Peyer's patch (tissue), 4 donors: Measurements from ENCODE around the gene RALGDS. TPM values are rescaled to one million over a fixed set of nuclear protein-coding genes. Genes with fewer than 3 reads are reported as not detected.

ENCODE experiments used
- DNase-seq, 3 donors: peaks; one replicate each; pipeline ENCODE4 v3.0.0-alpha.2; 2017 to 2019
- H3K27ac ChIP-seq, 4 donors: fragments of 200-600 bp; sonication (generic); one replicate each; pipeline ENCODE4 v1.5.1; 2016 to 2019
- H3K27me3 ChIP-seq, 2 donors: fragments of 200-600 bp; sonication (generic); one replicate each; pipeline ENCODE4 v1.5.1; 2019
- H3K36me3 ChIP-seq, 3 donors: fragments of 200-600 bp; sonication (generic); one replicate each; pipeline ENCODE4 v1.5.1; 2016 to 2019
- H3K4me1 ChIP-seq, 4 donors: fragments of 200-600 bp; sonication (generic); one replicate each; pipeline ENCODE4 v1.5.1; 2016 to 2019
- H3K4me3 ChIP-seq, 4 donors: fragments of 200-600 bp; sonication (generic); 1 replicate in 3 of 4; 2 replicates in 1 of 4; pipeline ENCODE4 v1.5.1; 2016 to 2019; ENCODE audit warnings: mild to moderate bottlenecking in 1 of 4
- H3K9me3 ChIP-seq, 4 donors: fragments of 200-600 bp; sonication (generic); one replicate each; pipeline ENCODE4 v1.5.1; 2016 to 2019; ENCODE audit warnings: mild to moderate bottlenecking in 1 of 4
- CTCF ChIP-seq, 6 experiments: fragments of 450-650 bp in 4 of 6; fragments of 200-600 bp in 2 of 6; sonication (generic) in 1 of 6; IDR thresholded peaks; one replicate each; pipeline ENCODE4 v1.5.1; 2017 to 2019; ENCODE audit warnings: antibody characterized with exemption in 6 of 6, mild to moderate bottlenecking in 3 of 6, moderate library complexity in 1 of 6
- POLR2A ChIP-seq, 2 donors: fragments of 450-650 bp; IDR thresholded peaks; one replicate each; pipeline ENCODE4 v1.5.1; 2017; ENCODE audit warnings: antibody characterized with exemption in 2 of 2, mild to moderate bottlenecking in 2 of 2, moderate library complexity in 2 of 2
- total RNA-seq, 4 donors: library from RNA; depleted of rRNA; stranded (reverse); fragments of >200 nt; gene quantifications; one replicate each; pipeline ENCODE4 v1.1.0, GENCODE V29; 2016

RALGDS gene
- total RNA-seq, 4 donors from 2014 or later: 53.1 to 237 (median 139) TPM

- no peak for TF ChIP-seq CTCF (IDR thresholded peaks at IDR 0.05)
- no peak for TF ChIP-seq POLR2A (IDR thresholded peaks at IDR 0.05)
- DNase-seq: peak in 2 of 3 donors; percentile 44 to 51
- Histone ChIP-seq H3K4me3 (peak overlapping the region; percentile 53 to 75 (median 65)), H3K27ac (peak overlapping the region; percentile 47 to 83 (median 68)), H3K36me3 (no peaks in the 10 kb centered on the region), H3K27me3 (no peaks in the 10 kb centered on the region), H3K4me1 (peaks cover 0 to 24% (median 4%) of the 10 kb centered on the region in 4 donors), H3K9me3 (no peaks in the 10 kb centered on the region)
These were observed 41.9 kb upstream of the RALGDS start for GRCh38 chr9:133162861-133163503.

GRCh38 chr9:133161547-133161950 is 40.5 kb upstream of the RALGDS start:
- H3K27ac ChIP-seq: peak overlapping the region in 1 of 4 donors; percentile 28

GRCh38 chr9:133160742-133161546 is 39.9 kb upstream of the RALGDS start:
- no peaks in the 10 kb centered on the region for H3K36me3 ChIP-seq
- peak; percentile 65 to 94 (median 87) for TF ChIP-seq CTCF (IDR thresholded peaks at IDR 0.05)
- no peak for TF ChIP-seq POLR2A (IDR thresholded peaks at IDR 0.05)

More at GRCh38 chr9:133161547-133161950, 40.5 kb upstream of the RALGDS start:
- no peak overlapping the region for H3K4me3 ChIP-seq
- no peaks in the 10 kb centered on the region for H3K9me3 ChIP-seq
- no peaks in the 10 kb centered on the region for H3K27me3 ChIP-seq
- H3K4me1 ChIP-seq: peaks cover 0 to 24% (median 4%) of the 10 kb centered on the region in 4 donors
- DNase-seq: peak in 1 of 3 donors; percentile 41
- H3K36me3 ChIP-seq: no peaks in the 10 kb centered on the region
- TF ChIP-seq CTCF (IDR thresholded peaks at IDR 0.05) (no peak), POLR2A (IDR thresholded peaks at IDR 0.05) (no peak)

GRCh38 chr9:133158695-133159094 is 37.7 kb upstream of the RALGDS start:
- TF ChIP-seq POLR2A (IDR thresholded peaks at IDR 0.05) (no peak), CTCF (IDR thresholded peaks at IDR 0.05) (no peak)
- Histone ChIP-seq H3K27me3 (no peaks in the 10 kb centered on the region), H3K4me1 (peaks cover 0 to 18% (median 3%) of the 10 kb centered on the region in 4 donors), H3K27ac (no peak overlapping the region), H3K4me3 (no peak overlapping the region), H3K36me3 (no peaks in the 10 kb centered on the region), H3K9me3 (no peaks in the 10 kb centered on the region)
- peak in 1 of 3 donors; percentile 20 for DNase-seq

More at GRCh38 chr9:133160742-133161546, 39.9 kb upstream of the RALGDS start:
- no peaks in the 10 kb centered on the region for H3K9me3 ChIP-seq
- H3K27ac ChIP-seq: peak overlapping the region; percentile 24 to 73 (median 44)
- no peak overlapping the region for H3K4me3 ChIP-seq
- peak; percentile 62 to 89 (median 70) for DNase-seq
- H3K4me1 ChIP-seq: peaks cover 0 to 24% (median 4%) of the 10 kb centered on the region in 4 donors
- no peaks in the 10 kb centered on the region for H3K27me3 ChIP-seq

GRCh38 chr9:133155156-133155555 is 34.1 kb upstream of the RALGDS start:
- DNase-seq: peak in 1 of 3 donors; percentile 26
- no peak overlapping the region for H3K4me3 ChIP-seq
- H3K27me3 ChIP-seq: no peaks in the 10 kb centered on the region
- no peak overlapping the region for H3K27ac ChIP-seq
- no peaks in the 10 kb centered on the region for H3K4me1 ChIP-seq
- no peak for TF ChIP-seq CTCF (IDR thresholded peaks at IDR 0.05)
- no peak for TF ChIP-seq POLR2A (IDR thresholded peaks at IDR 0.05)
- H3K9me3 ChIP-seq: no peaks in the 10 kb centered on the region
- no peaks in the 10 kb centered on the region for H3K36me3 ChIP-seq
